GM12873 (cell line): ENCODE data around the gene ABCC5.

Experiments used
- TF ChIP-seq, protein P1 (sequence below): IDR thresholded peaks from 2 replicates; pipeline ENCODE4 v1.5.1; 2012; ENCODE audit warnings: low read depth, mild to moderate bottlenecking, moderate library complexity, low read length, control low read depth; ENCODE audit not compliant: insufficient read depth; ENCODE audit errors: missing control alignments

Gene ABCC5

GRCh38 chr3:183871541-183871940 is 146.1 kb downstream of the ABCC5 start:
- TF ChIP-seq, protein P1, sequence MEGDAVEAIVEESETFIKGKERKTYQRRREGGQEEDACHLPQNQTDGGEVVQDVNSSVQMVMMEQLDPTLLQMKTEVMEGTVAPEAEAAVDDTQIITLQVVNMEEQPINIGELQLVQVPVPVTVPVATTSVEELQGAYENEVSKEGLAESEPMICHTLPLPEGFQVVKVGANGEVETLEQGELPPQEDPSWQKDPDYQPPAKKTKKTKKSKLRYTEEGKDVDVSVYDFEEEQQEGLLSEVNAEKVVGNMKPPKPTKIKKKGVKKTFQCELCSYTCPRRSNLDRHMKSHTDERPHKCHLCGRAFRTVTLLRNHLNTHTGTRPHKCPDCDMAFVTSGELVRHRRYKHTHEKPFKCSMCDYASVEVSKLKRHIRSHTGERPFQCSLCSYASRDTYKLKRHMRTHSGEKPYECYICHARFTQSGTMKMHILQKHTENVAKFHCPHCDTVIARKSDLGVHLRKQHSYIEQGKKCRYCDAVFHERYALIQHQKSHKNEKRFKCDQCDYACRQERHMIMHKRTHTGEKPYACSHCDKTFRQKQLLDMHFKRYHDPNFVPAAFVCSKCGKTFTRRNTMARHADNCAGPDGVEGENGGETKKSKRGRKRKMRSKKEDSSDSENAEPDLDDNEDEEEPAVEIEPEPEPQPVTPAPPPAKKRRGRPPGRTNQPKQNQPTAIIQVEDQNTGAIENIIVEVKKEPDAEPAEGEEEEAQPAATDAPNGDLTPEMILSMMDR = no peak

- TF ChIP-seq, protein P1 = no peak
Measured at GRCh38 chr3:183870563-183870962, 147.1 kb downstream of the ABCC5 start.
